HG03521 (cell line): ENCODE data around the gene DYNLL2.
"Not testable (repeated sequence)": the region's sequence is repeated elsewhere in the genome, so short reads cannot be mapped to it uniquely, and the experiment has no call there.

Source experiments
- ATAC-seq: cut with Tn5 transposase; IDR thresholded peaks from one replicate; pipeline ENCODE4 v1.9.1; 2021; ENCODE audit warnings: mild to moderate bottlenecking, moderate library complexity; ENCODE audit not compliant: unreplicated experiment

DYNLL2 gene

GRCh38 chr17:58082870-58083490, at the start of gene DYNLL2:
TSS of gene DYNLL2 (plus strand) at chr17:58083419. CDS start at chr17:58087091, 3,672 bp downstream.
- peak; percentile 74 for ATAC-seq

- ATAC-seq: no peak
These were observed 43.2 kb upstream of the DYNLL2 start for GRCh38 chr17:58039975-58040374.

GRCh38 chr17:58040386-58040785, 42.8 kb upstream of the DYNLL2 start:
- no peak for ATAC-seq

GRCh38 chr17:58041161-58041560, 42.1 kb upstream of the DYNLL2 start:
- ATAC-seq: no peak

- ATAC-seq: no peak
These were observed 39.7 kb upstream of the DYNLL2 start for GRCh38 chr17:58043221-58044181.

GRCh38 chr17:58044256-58044655, 39.0 kb upstream of the DYNLL2 start:
- not testable (repeated sequence) for ATAC-seq

GRCh38 chr17:58046239-58047094, 36.8 kb upstream of the DYNLL2 start:
- no peak for ATAC-seq

GRCh38 chr17:58047376-58048150, 35.7 kb upstream of the DYNLL2 start:
- no peak for ATAC-seq

- ATAC-seq: no peak
These were observed 33.7 kb upstream of the DYNLL2 start for GRCh38 chr17:58049533-58049932.

- ATAC-seq: no peak
These were observed 32.3 kb upstream of the DYNLL2 start for GRCh38 chr17:58050966-58051365.

- ATAC-seq: no peak
These were observed 31.8 kb upstream of the DYNLL2 start for GRCh38 chr17:58051468-58051867.

- no peak for ATAC-seq
These were observed 30.8 kb upstream of the DYNLL2 start for GRCh38 chr17:58052407-58052806.

GRCh38 chr17:58052945-58053715, 30.1 kb upstream of the DYNLL2 start:
- no peak for ATAC-seq

GRCh38 chr17:58054641-58055040, 28.6 kb upstream of the DYNLL2 start:
- no peak for ATAC-seq

- ATAC-seq: no peak
These were observed 26.7 kb upstream of the DYNLL2 start for GRCh38 chr17:58056476-58056875.

- no peak for ATAC-seq
These were observed 24.1 kb upstream of the DYNLL2 start for GRCh38 chr17:58059141-58059540.

- no peak for ATAC-seq
These were observed 22.5 kb upstream of the DYNLL2 start for GRCh38 chr17:58060596-58061191.

GRCh38 chr17:58061672-58062071, 21.5 kb upstream of the DYNLL2 start:
- no peak for ATAC-seq

- no peak for ATAC-seq
These were observed 18.0 kb upstream of the DYNLL2 start for GRCh38 chr17:58065238-58065637.
